D721Med (cell line): Measurements from ENCODE around the gene TRAK1.

ENCODE experiments used
- DNase-seq: peaks from one replicate; pipeline ENCODE4 v3.0.0; 2011; ENCODE audit warnings: low spot score; ENCODE audit not compliant: insufficient read length
- FAIRE-seq: peaks from 2 replicates; lab custom pipeline; 2011; peaks lifted over from hg19 to GRCh38; lab: Jason Lieb, UNC
- TF ChIP-seq, protein P1 (sequence below): IDR thresholded peaks from 2 replicates; pipeline ENCODE4 v1.5.1; 2012; ENCODE audit warnings: mild to moderate bottlenecking, control low read depth; ENCODE audit not compliant: insufficient read depth; ENCODE audit errors: missing control alignments

Gene TRAK1

DNA sequence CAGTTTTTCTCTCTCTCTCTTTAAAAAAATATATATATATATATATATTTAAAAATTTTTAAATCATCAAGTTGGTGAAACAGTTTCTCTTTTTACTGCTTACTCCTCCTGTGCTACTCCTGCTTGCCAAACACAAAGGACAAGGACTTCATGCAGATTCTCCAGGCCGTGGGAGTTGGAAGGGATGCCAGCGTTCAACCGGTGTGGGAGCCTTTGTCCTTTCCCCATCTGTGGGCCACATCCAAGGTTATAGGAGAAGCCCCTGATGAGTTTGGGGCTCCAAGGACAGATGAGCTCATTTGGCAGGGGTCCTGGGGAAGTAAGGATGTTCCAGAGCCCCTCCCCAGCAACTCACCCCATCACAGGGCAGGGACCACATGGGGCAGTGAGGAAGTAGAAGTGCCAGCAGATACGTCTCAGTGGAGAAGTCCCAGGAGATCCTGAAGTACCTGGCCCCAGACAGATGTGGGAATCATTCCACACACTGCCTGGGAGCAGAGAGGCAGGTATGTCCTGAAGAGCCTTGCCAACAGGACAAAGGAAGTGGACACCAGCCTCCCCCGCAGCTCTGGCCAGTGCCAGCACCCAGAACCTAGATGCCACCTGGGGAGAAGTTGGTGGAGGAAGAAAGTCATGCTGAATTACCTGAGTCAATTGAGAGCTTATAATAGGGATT, 138.2 kb downstream of the TRAK1 start:
- DNase-seq (no peak), FAIRE-seq (no peak)
- TF ChIP-seq, protein P1, sequence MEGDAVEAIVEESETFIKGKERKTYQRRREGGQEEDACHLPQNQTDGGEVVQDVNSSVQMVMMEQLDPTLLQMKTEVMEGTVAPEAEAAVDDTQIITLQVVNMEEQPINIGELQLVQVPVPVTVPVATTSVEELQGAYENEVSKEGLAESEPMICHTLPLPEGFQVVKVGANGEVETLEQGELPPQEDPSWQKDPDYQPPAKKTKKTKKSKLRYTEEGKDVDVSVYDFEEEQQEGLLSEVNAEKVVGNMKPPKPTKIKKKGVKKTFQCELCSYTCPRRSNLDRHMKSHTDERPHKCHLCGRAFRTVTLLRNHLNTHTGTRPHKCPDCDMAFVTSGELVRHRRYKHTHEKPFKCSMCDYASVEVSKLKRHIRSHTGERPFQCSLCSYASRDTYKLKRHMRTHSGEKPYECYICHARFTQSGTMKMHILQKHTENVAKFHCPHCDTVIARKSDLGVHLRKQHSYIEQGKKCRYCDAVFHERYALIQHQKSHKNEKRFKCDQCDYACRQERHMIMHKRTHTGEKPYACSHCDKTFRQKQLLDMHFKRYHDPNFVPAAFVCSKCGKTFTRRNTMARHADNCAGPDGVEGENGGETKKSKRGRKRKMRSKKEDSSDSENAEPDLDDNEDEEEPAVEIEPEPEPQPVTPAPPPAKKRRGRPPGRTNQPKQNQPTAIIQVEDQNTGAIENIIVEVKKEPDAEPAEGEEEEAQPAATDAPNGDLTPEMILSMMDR, result no peak

DNA sequence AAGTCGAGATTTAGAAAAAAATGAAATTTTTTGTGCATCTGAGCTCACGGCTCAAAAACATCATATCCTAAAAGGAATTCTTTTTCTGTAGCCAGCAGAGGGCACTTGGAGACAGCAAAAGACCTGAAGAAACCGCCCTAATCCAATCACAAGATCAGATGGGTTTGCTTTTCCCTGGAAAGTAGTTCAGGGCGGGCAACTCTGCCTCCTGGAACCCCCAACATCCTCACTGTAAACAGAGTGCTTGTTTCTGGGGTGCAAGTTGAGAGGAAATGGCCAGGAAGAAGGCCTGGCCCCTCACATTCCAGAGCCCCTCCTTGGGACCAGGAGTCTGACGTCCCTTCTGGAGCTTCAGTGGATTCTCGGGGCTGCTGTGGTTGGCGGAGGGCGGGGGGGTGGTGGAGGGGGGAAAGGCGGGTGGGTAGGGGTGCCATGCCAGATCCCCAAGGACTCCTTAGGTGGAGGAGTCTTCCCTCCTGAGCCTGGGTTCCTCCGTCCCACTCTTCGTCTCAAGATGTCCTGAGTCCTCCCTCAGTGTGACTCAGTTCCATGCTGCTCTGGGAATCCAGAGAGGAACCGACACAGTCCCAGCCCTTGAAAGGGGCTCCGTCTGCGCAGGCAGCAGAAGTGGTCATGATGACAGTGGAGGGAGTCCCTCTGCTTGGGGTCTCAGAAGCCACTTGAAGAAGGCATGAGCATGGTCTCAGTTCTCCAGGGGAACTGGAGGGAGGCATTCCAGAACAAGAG, 139.0 kb downstream of the TRAK1 start:
- no peak for DNase-seq
- TF ChIP-seq, protein P1, result peak; percentile 61
- no peak for FAIRE-seq

GRCh38 chr3:42230860-42231259, 139.7 kb downstream of the TRAK1 start:
- TF ChIP-seq, protein P1, result no peak
- FAIRE-seq (no peak), DNase-seq (no peak)

GRCh38 chr3:42235532-42235931, 144.4 kb downstream of the TRAK1 start:
- TF ChIP-seq, protein P1, result no peak
- DNase-seq (no peak), FAIRE-seq (no peak)

DNA sequence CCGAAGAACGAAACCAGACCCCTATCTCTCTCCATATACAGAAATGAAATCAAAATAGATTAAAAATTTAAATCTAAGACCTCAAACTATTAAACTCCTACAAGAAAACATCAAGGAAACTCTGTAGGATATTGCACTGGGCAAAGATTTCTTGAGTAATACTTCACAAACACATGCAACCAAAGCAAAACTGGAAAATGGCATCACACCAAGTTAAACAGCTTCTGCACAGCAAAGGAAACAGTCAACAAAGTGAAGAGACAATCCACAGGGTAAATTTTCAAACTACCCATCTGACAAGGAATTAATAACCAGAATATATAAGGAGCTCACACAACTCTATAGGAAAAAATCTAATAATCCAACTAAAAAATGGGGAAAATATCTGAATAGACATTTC, 145.5 kb downstream of the TRAK1 start:
- no peak for FAIRE-seq

DNA sequence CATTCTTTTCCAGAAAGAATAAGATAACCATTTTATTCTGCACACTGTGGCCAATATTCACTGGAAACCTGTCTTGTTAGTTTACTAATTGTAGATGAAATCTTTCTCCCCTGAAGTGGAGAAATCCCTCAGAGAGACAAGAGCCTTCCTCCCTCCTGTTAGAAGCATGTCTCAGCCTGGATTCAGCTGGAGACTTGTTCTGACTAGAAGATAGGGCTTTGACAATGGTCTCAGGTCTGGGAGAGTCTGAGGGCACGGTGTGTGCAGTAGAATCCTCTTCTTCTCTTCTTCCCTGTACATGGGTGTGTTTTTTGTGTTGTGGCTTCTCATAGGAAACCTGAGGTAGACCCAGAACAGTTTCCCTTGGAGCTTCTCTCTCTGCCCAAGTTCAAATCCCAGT, 154.9 kb downstream of the TRAK1 start:
- DNase-seq (no peak), FAIRE-seq (no peak)
- TF ChIP-seq, protein P1, result no peak

More for the DNA sequence above, 145.5 kb downstream of the TRAK1 start:
- DNase-seq, result no peak
- TF ChIP-seq, protein P1, result no peak

GRCh38 chr3:42247576-42248027, 156.4 kb downstream of the TRAK1 start:
- FAIRE-seq, result no peak
- TF ChIP-seq, protein P1, result peak; percentile 65
- DNase-seq, result no peak
